K562 (cell line): Measurements from ENCODE around the gene LCN12. TPM values are rescaled to one million over a fixed set of nuclear protein-coding genes. Genes with fewer than 3 reads are reported as not detected.

Source experiments
- ATAC-seq: fragments of 200-7000 bp; cut with Tn5 transposase; 3 replicates; pipeline ENCODE4 v1.9.1; 2020; ENCODE audit warnings: moderate library complexity
- BruUV-seq: library from RNA; stranded (reverse); fragments of 400-500 nt; replicated peaks from 2 replicates; lab custom pipeline; 2021; lab: Mats Ljungman, UMichigan
- CTCF ChIA-PET: fragments of 300-600 bp; formaldehyde crosslinking; extraction: SDS; loops from one replicate; lab custom pipeline; 2021; ENCODE audit warnings: low intra/inter-chr PET ratio; lab: Yijun Ruan, JAX
- POLR2A ChIA-PET: fragments of 300-600, 350-650 bp; sonication (Branson Sonifier 250); formaldehyde crosslinking; extraction: SDS; loops from one replicate; lab custom pipeline; 2021; ENCODE audit warnings: antibody characterized with exemption, inconsistent platforms; lab: Yijun Ruan, JAX
- DNase-seq, 4 experiments: peaks; one replicate each; pipeline versions ENCODE4 v3.0.0 to v3.0.0-alpha.2; 2011 to 2018; ENCODE audit warnings: low spot score in 3 of 4, mixed read lengths in 3 of 4; ENCODE audit errors: extremely low read depth in 1 of 4
- FAIRE-seq: peaks from 2 replicates; lab custom pipeline; 2011; peaks lifted over from hg19 to GRCh38; lab: Jason Lieb, UNC
- H2AFZ ChIP-seq: 2 replicates; pipeline ENCODE4 v1.6.0; 2011; ENCODE audit warnings: low read depth, low read length, control low read depth, inconsistent platforms
- H3K27ac ChIP-seq: fragments of 200-600 bp; 3 replicates; pipeline ENCODE4 v1.8.0; 2011; ENCODE audit warnings: low read depth, mild to moderate bottlenecking, control low read depth, inconsistent platforms, low read length, moderate library complexity, mixed read lengths; ENCODE audit errors: extremely low read depth
- H3K27me3 ChIP-seq, 2 experiments: fragments of 300-600 bp in 1 of 2; 2 replicates in 1 of 2; 3 replicates in 1 of 2; pipeline versions ENCODE4 v1.6.0 to v1.8.0; 2011; ENCODE audit warnings: inconsistent platforms in 2 of 2, low read length in 2 of 2, mild to moderate bottlenecking in 1 of 2, mixed read lengths in 1 of 2, moderate library complexity in 1 of 2; ENCODE audit not compliant: control insufficient read depth in 2 of 2, insufficient read depth in 2 of 2
- H3K36me3 ChIP-seq: fragments of 300-600 bp; 3 replicates; pipeline ENCODE4 v1.8.0; 2011; ENCODE audit warnings: mild to moderate bottlenecking, low read length, inconsistent platforms; ENCODE audit not compliant: control insufficient read depth, insufficient read depth
- H3K4me1 ChIP-seq, 2 experiments: fragments of 200-600 bp in 1 of 2; replicated peaks in 1 of 2; 2 replicates in 1 of 2; 3 replicates in 1 of 2; pipeline versions ENCODE4 v1.5.1 to v1.8.0; 2011; ENCODE audit warnings: inconsistent platforms in 2 of 2, low read length in 2 of 2, mild to moderate bottlenecking in 1 of 2, mixed read lengths in 1 of 2, moderate library complexity in 1 of 2; ENCODE audit not compliant: control insufficient read depth in 2 of 2, insufficient read depth in 2 of 2
- H3K4me2 ChIP-seq: 2 replicates; pipeline ENCODE4 v1.6.1; 2011; ENCODE audit warnings: low read length, control low read depth, inconsistent platforms, mixed read lengths; ENCODE audit not compliant: insufficient read depth
- H3K4me3 ChIP-seq: fragments of 200-600 bp; sonication (generic), shearing (Covaris generic); 2 replicates; pipeline ENCODE4 v1.5.1; 2016; ENCODE audit warnings: control low read depth, inconsistent platforms
- H3K79me2 ChIP-seq: fragments of 200-600 bp; 3 replicates; pipeline ENCODE4 v1.8.0; 2011; ENCODE audit warnings: low read length, inconsistent platforms; ENCODE audit not compliant: control insufficient read depth, insufficient read depth
- H3K9ac ChIP-seq, 2 experiments: 2 replicates each; pipeline versions ENCODE4 v1.6.0 to v1.6.1; 2011; ENCODE audit warnings: low read depth in 2 of 2, low read length in 2 of 2, control low read depth in 1 of 2, inconsistent platforms in 1 of 2, mild to moderate bottlenecking in 1 of 2, mixed read lengths in 1 of 2; ENCODE audit not compliant: insufficient read depth in 1 of 2
- H3K9me1 ChIP-seq: one replicate; pipeline ENCODE4 v1.6.0; 2011; ENCODE audit warnings: inconsistent platforms, mild to moderate bottlenecking, low read length, moderate library complexity; ENCODE audit not compliant: control insufficient read depth, insufficient read depth
- H3K9me3 ChIP-seq: replicated peaks from 2 replicates; pipeline ENCODE4 v1.5.1; 2011; ENCODE audit warnings: low read depth, low read length, inconsistent platforms; ENCODE audit not compliant: control insufficient read depth, insufficient read depth
- H4K20me1 ChIP-seq: replicated peaks from 2 replicates; pipeline ENCODE4 v1.6.1; 2011; ENCODE audit warnings: low read length, inconsistent platforms, mixed read lengths; ENCODE audit not compliant: control insufficient read depth, insufficient read depth
- HLTF ChIP-seq: fragments of 450-650 bp; IDR thresholded peaks from 2 replicates; pipeline ENCODE4 v1.6.1; 2016
- IRF2 ChIP-seq: sonication (generic); formaldehyde crosslinking; IDR thresholded peaks from 2 replicates; pipeline ENCODE4 v1.8.1; 2022; ENCODE audit warnings: mild to moderate bottlenecking, missing genetic modification reagents
- ZKSCAN1 ChIP-seq: fragments of 150-350 bp; IDR thresholded peaks from 2 replicates; pipeline ENCODE4 v1.6.1; 2016; ENCODE audit warnings: low read depth, low read length
- WGBS: fragments of 100-300 bp; shearing (Covaris generic); methylation state at CpG from one replicate; pipeline ENCODE4 v1.1.6; 2016; ENCODE audit warnings: low coverage, mixed read lengths; ENCODE audit not compliant: insufficient coverage; ENCODE audit errors: missing lambda C conversion rate; 5-methylcytosine and 5-hydroxymethylcytosine counted together
- in situ Hi-C: fragments of 300-500 bp; cut with MboI; formaldehyde crosslinking; loops from 4 replicates; pipeline ENCODE4 v1.15.0; 2018; ENCODE audit warnings: inconsistent platforms, mixed read lengths
- intact Hi-C: fragments of 100-400 bp; cut with micrococcal nuclease; formaldehyde crosslinking; loops from 2 replicates; pipeline ENCODE4 v1.14.2; 2022
- polyA plus RNA-seq, 8 experiments: library from polyadenylated mRNA; depleted of rRNA in 4 of 8; stranded (reverse) in 5 of 8; unstranded in 3 of 8; fragments of >200 nt; fragmentation: Nextera tagmentation in 2 of 8; fragmentation: Illumina TruSeq in 1 of 8; extraction: Ambion mirVana in 2 of 8; extraction: Trizol in 1 of 8; gene quantifications; 2 replicates each; pipeline versions ENCODE4 v1.2.1 to v1.2.3, GENCODE V29; 2011 to 2014; ENCODE audit warnings: inconsistent platforms in 1 of 8, missing spikeins in 1 of 8
- total RNA-seq, 7 experiments: library from RNA; depleted of rRNA in 6 of 7; stranded (reverse); fragments of >200 nt in 6 of 7; fragmentation: Illumina TruSeq in 2 of 7; extraction: Trizol in 2 of 7; gene quantifications; 2 replicates each; pipeline versions ENCODE4 v1.2.1 to v1.2.3, GENCODE V29; 2011 to 2021; ENCODE audit warnings: low replicate concordance in 1 of 7

Gene LCN12
- total and polyA plus RNA-seq, 9 of the 15 experiments (the other 6 are each of a cell fraction or from before 2014, with no cell fraction given): 0.05 TPM; not detected in 8

GRCh38 chr9:136947028-136947891 lies 4.8 kb upstream of the LCN12 start:
- Histone ChIP-seq H3K27me3 (no peaks in the 10 kb centered on the region), H3K9me3 (no peaks in the 10 kb centered on the region), H3K9ac (peak overlapping the region in 1 of 2 experiments; percentile 86; a peak in 2 of 4 replicates), H3K27ac (no peak overlapping the region), H3K4me3 (no peak overlapping the region), H3K4me1 (peaks cover 24 to 84% of the 10 kb centered on the region in 2 experiments), H3K79me2 (peaks cover 22% of the 10 kb centered on the region), H3K9me1 (peaks cover 2% of the 10 kb centered on the region), H4K20me1 (no peaks in the 10 kb centered on the region), H3K36me3 (peaks cover 12% of the 10 kb centered on the region; the same call in 1 of the 3 replicates), H3K4me2 (no peak overlapping the region), H2AFZ (no peak overlapping the region)
- intact Hi-C loops (loop anchor here (5.0 kb wide), 2 partner anchors 45 to 160 kb away; partner anchors contain the start of gene PAXX), in situ Hi-C loops (loop anchor here (5.0 kb wide), 1 partner anchor 90 kb away; no protein-coding TSS in a partner anchor)
- BruUV-seq: no TSS peak
- FAIRE-seq (no peak), DNase-seq (no peak), ATAC-seq (no peak)
- WGBS: 79% methylated on average over 19 of the region's 26 CpGs
- no peak for TF ChIP-seq HLTF
- TF ChIP-seq IRF2 (CRISPR knock-in tag): 0 out of 2 replicates have a peak, but pooled peaks have one; percentile 41
- TF ChIP-seq ZKSCAN1: peak; percentile 80
- ChIA-PET CTCF (interaction anchor here (2.0 to 3.4 kb wide), 2 partner anchors 81 to 87 kb away, joined by 17 to 47 read pairs; partner anchors contain the start of gene ABCA2), POLR2A (interaction anchor here (0.8 to 1.9 kb wide), 4 partner anchors 10 to 88 kb away, joined by 3 to 8 read pairs (median 6); no protein-coding TSS in a partner anchor)
